Measurements from ENCODE around the gene NKG7. TPM values are rescaled to one million over a fixed set of nuclear protein-coding genes. Genes with fewer than 3 reads are reported as not detected.

The NKG7 gene
- total and polyA plus RNA-seq, 2 of the 13 experiments (the other 11 are each of a cell fraction or from before 2014, with no cell fraction given) = 0.40 TPM; not detected in 1

DNA sequence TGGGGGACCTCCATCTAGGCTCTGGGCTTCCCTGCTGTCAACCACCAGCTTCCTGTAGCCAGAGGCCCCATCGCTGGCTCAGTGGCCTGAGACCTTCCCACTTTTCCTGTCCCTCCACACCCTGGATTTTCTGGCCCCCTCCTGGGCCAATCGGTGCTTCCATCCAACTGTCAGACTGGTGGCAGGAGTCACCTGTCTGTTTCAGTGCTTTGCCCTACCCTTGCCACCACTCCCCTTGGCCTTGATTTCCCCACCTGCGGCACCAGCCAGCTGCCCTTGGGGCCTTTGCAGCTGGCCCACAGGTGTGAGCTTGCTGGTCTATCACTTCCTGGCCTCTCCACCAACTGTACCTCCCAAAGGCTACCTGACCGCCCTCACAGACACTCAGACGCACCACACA is 43.0 kb downstream of the NKG7 start:
- 83% methylated on average over 5 of the region's 5 CpGs for whole genome bisulfite sequencing (ENCODE audit: low lambda C conversion rate)
- Histone ChIP-seq H3K27me3 (ENCODE audit: control insufficient read depth in 1 of 2, insufficient read depth in 2 of 2, low read length in 2 of 2) (peaks cover 4 to 15% of the 10 kb centered on the region in 2 experiments; a peak in 4 of 5 replicates), H3K79me2 (ENCODE audit: insufficient read depth, low read length) (no peaks in the 10 kb centered on the region), H3K4me2 (ENCODE audit: low read depth, low read length) (no peak overlapping the region), H3K36me3 (replicated peaks in 1 of 2; ENCODE audit: control insufficient read depth in 1 of 2, insufficient read depth in 2 of 2, low read length in 2 of 2) (peaks cover 6 to 23% of the 10 kb centered on the region in 2 experiments; a peak in 4 of 5 replicates), H4K20me1 (ENCODE audit: insufficient read depth, low read length) (no peaks in the 10 kb centered on the region), H3K4me1 (ENCODE audit: insufficient read depth, low read length) (peaks cover 15% of the 10 kb centered on the region), H2AFZ (ENCODE audit: low read length) (no peak overlapping the region), H3K9ac (ENCODE audit: insufficient read depth, low read depth, low read length) (no peak overlapping the region), H3K4me3 (replicated peaks in 1 of 3; ENCODE audit: insufficient read depth in 1 of 3, low read depth in 2 of 3, low read length in 3 of 3) (no peak overlapping the region), H3K9me3 (ENCODE audit: low read length) (no peaks in the 10 kb centered on the region), H3K27ac (ENCODE audit: extremely low read length, insufficient read depth, low read length) (no peak overlapping the region)
- no TSS peak for BruUV-seq (replicated peaks)
- intact Hi-C loops (cut with micrococcal nuclease; ENCODE audit: unreplicated experiment) = no loop called here
- CTCF ChIA-PET (ENCODE audit: low intra/inter-chr PET ratio, low total read pairs) = no interaction called here
- POLR2A ChIA-PET = no interaction called here
- TF ChIP-seq ZNF160 (CRISPR knock-in tag; IDR thresholded peaks at IDR 0.05) (no peak), BCL6 (CRISPR knock-in tag; IDR thresholded peaks at IDR 0.05) (no peak), ZNF629 (CRISPR knock-in tag; conservative IDR thresholded peaks at IDR 0.05) (no peak), ARNT (IDR thresholded peaks at IDR 0.05) (no peak), EED (CRISPR knock-in tag; IDR thresholded peaks at IDR 0.05) (no peak), KLF15 (CRISPR knock-in tag; IDR thresholded peaks at IDR 0.05; ENCODE audit: borderline replicate concordance) (no peak), KAT2B (IDR thresholded peaks at IDR 0.05; ENCODE audit: borderline replicate concordance, low read depth, low read length) (no peak), SALL1 (CRISPR knock-in tag; IDR thresholded peaks at IDR 0.05) (no peak)
- TF ChIP-seq, protein P1, sequence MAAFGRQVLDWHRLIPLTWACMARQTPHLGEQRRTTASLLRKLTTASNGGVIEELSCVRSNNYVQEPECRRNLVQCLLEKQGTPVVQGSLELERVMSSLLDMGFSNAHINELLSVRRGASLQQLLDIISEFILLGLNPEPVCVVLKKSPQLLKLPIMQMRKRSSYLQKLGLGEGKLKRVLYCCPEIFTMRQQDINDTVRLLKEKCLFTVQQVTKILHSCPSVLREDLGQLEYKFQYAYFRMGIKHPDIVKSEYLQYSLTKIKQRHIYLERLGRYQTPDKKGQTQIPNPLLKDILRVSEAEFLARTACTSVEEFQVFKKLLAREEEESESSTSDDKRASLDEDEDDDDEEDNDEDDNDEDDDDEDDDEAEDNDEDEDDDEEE (CRISPR knock-in tag; IDR thresholded peaks at IDR 0.05) = no peak
- TF ChIP-seq, protein P2, sequence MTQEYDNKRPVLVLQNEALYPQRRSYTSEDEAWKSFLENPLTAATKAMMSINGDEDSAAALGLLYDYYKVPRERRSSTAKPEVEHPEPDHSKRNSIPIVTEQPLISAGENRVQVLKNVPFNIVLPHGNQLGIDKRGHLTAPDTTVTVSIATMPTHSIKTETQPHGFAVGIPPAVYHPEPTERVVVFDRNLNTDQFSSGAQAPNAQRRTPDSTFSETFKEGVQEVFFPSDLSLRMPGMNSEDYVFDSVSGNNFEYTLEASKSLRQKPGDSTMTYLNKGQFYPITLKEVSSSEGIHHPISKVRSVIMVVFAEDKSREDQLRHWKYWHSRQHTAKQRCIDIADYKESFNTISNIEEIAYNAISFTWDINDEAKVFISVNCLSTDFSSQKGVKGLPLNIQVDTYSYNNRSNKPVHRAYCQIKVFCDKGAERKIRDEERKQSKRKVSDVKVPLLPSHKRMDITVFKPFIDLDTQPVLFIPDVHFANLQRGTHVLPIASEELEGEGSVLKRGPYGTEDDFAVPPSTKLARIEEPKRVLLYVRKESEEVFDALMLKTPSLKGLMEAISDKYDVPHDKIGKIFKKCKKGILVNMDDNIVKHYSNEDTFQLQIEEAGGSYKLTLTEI (CRISPR knock-in tag; conservative IDR thresholded peaks at IDR 0.05) = no peak
- TF ChIP-seq, protein P3, sequence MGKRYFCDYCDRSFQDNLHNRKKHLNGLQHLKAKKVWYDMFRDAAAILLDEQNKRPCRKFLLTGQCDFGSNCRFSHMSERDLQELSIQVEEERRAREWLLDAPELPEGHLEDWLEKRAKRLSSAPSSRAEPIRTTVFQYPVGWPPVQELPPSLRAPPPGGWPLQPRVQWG (CRISPR knock-in tag; IDR thresholded peaks at IDR 0.05; ENCODE audit: borderline replicate concordance, low read depth) = no peak
- FAIRE-seq = no peak
- no peak for DNase-seq (ENCODE audit: low spot score)
- no peak for ATAC-seq
- in situ Hi-C loops (cut with HindIII; ENCODE audit: extremely low pct_ligation_motif_present, low pct_unique_long_range_greater_than_20kb) = no loop called here

Measured in HepG2 (cell line).